Activated CD8-positive, alpha-beta memory T cell treated with anti-CD3 and anti-CD28 coated beads for 1 hour (primary cell): ENCODE data around the gene MED20.

Experiments used
- DNase-seq, 2 donors: peaks; one replicate each; pipeline ENCODE4 v3.0.0-alpha.2; 2020; ENCODE audit warnings: low read depth in 1 of 2; ENCODE audit errors: extremely low read depth in 1 of 2

MED20 gene

GRCh38 chr6:41858703-41859102 lies 62.2 kb downstream of the MED20 start:
- DNase-seq = no peak
